ENCODE measurements around the gene PIR. TPM values are rescaled to one million over a fixed set of nuclear protein-coding genes. Genes with fewer than 3 reads are reported as not detected.

The PIR gene
- total RNA-seq, 1 donor = 4.3 TPM

GRCh38 chrX:15495801-15496200 is 2.7 kb upstream of the PIR start:
- DNase-seq (ENCODE audit: low read depth in 2 of 3, low spot score in 2 of 3) = no peak

DNA sequence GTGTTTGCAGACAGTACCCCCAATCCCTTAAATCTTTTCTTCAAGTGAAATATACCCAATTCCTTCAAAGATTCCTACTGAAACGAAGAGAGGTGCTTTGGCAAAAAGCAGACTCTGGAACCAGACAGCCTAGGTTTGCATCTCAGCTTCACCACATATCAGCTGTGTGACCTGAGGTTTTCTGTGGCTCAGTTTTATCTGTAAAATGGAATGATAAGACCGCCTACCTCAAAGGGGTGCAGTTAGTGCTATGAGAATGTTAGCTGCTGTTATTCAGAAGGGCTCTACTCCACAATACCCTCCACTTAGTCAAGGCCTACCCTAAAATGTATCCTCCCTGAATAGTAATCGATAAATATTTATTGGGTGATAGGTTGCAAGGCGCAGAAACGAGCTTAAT is 664 bp downstream of the PIR start:
- DNase-seq (ENCODE audit: low read depth in 2 of 3, low spot score in 2 of 3) = no peak

DNA sequence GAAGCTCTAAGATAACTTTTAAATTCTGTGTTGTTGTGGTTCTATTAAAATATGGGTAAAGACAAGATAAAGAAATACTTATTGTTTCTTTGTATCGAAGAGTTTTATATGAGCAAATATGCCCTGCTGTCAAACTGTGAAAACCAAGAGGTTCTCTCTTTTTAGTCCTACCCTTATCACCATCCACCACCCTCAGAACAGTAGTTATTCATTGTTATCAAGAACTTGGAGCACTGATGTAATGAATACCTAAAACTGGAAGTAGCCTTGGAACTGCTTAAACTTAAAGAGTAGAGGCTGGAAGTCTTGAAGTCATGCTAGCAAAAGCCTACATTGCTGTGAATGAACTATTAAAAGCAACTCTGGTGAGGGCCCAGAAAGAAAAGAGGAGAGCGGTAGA is 9.2 kb downstream of the PIR start:
- DNase-seq (ENCODE audit: low read depth in 2 of 3, low spot score in 2 of 3) = no peak

DNA sequence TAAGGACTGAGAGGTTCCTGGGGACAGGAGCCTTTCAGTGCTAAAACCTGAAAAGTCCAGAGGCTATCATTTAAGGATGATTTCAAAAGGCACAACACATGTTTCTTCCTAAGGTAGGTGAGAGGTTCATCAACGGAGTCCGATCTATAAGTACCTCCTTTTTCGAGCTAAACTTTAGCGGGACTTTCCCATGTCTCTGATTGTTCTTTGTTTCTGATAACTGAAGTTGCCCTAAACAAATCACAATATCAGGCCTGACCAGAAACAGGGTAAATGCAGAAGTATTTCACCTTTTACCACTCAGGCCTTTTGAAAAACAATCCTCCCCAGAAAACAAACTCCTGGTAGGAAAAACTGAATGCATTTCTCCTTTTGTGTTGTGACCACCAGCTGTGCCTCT is 17.6 kb downstream of the PIR start:
- no peak for DNase-seq (ENCODE audit: low read depth in 2 of 3, low spot score in 2 of 3)

DNA sequence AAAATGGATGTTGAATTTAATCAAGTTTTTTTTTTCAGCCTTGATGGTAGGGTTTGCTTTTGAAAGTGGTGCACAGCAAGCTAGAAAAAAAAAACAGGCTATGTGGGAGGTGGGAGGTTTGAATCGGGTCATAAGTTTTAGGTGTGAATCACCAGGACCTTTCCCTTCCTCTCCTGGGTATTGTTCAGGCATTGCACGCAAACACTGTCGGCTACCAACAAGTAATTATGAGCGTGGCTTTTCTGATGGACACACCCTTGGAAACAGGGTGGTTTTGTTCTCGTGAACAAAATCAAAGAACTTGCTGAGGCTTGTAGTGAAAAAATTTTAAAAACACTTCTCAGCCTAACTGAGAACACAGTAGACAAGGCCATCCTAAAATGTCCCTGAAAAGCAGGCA is 18.1 kb downstream of the PIR start:
- DNase-seq (ENCODE audit: low read depth in 2 of 3, low spot score in 2 of 3) = no peak

DNA sequence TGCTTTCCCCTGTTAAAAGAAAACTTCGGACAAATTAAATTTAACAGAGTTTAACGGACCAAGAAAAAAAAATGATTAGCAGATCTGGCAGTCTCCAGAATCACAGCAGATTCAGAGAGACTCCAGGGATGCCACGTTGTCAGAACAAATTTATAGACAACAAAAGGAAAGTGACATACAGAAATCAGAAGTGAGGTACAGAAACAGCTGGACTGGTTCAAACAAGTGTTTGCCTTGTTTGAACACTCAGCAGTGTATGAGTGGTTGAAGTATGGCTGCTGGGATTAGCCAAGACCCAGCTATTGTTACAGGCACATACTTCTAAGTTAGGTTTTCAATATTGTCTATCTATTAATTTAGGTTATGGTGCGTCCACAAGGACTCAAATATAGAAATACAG is 19.1 kb downstream of the PIR start:
- no peak for DNase-seq (ENCODE audit: low read depth in 2 of 3, low spot score in 2 of 3)

GRCh38 chrX:15472531-15472930 is 20.6 kb downstream of the PIR start:
- DNase-seq (ENCODE audit: low read depth in 2 of 3, low spot score in 2 of 3) = no peak

GRCh38 chrX:15471028-15471427 is 22.1 kb downstream of the PIR start:
- peak; percentile 5 to 78 (median 58) for DNase-seq (ENCODE audit: low read depth in 2 of 3, low spot score in 2 of 3)

- DNase-seq (ENCODE audit: low read depth in 2 of 3, low spot score in 2 of 3) = no peak
These were observed 23.5 kb downstream of the PIR start for GRCh38 chrX:15469613-15470012.

GRCh38 chrX:15468036-15468435 is 25.1 kb downstream of the PIR start:
- DNase-seq (ENCODE audit: low read depth in 2 of 3, low spot score in 2 of 3) = peak in 2 of 3 donors; percentile 15 to 49

DNA sequence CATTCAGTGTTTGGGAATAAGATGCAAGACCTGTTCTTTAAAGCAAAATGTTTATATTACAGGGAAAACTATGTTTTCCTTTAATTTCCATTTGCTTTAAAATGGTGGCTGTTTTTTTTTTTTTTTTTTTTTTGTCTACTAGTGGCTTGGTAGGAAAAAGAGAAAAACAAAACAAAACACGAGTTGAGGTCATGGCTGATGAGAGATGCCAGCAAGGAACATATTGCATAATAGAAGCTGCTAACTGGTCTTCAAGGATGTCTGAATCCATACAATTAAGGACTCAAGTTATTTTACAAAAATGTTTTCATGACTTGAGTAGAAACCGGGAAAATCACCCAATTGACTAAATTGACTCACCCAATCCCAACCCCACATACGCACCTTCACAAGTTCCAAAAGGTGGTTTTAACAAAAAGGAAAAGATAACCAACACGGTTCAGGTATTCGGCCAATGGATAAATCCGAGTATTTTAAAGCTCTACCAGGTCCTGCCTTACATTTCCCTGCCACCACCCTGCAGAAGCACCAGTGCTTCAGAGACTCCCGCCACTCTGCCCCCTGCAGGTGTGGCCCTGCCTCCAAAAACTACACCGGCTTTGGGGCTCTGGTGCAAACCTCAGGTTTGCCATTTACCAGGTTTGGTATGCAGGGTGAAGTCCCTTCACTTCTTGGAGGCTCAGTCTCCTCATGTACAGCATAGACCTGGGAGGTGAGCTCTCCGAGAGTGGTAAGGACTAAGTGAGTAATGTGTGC is 27.1 kb downstream of the PIR start:
- no peak for DNase-seq (ENCODE audit: low read depth in 2 of 3, low spot score in 2 of 3)

GRCh38 chrX:15465347-15465746 is 27.8 kb downstream of the PIR start:
- DNase-seq (ENCODE audit: low read depth in 2 of 3, low spot score in 2 of 3) = no peak

GRCh38 chrX:15464704-15465103 is 28.4 kb downstream of the PIR start:
- no peak for DNase-seq (ENCODE audit: low read depth in 2 of 3, low spot score in 2 of 3)

GRCh38 chrX:15451913-15452312 is 41.2 kb downstream of the PIR start:
- DNase-seq (ENCODE audit: low read depth in 2 of 3, low spot score in 2 of 3) = no peak

DNA sequence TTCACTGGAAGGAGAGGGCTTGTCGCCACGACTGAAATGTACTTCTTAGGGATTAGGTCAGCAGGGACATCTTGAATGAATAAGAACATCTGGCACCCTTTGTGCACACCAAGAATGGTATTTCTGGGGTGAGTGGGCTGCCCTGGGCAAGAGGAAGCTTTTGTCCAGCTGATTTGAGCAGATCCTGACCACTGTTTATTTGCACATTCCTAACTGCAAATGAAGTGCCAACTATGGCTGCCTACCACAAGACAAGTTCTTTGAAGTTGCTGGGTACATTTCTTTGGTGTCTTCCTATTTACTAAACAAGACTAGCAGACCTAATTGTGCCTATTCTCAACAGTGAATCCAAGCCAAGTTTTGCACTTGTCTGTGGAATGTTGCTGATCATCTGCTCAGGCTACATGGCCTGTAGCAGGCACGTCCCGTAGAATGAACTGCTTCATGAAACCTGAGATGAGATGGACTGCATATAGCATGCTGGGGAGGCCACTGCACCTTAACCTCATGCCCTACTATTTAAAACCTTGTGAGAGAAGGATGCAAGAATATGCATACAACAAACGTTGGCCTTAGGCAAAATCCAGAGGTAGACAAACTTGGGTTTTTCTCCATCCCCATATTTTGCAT is 45.0 kb downstream of the PIR start:
- no peak for DNase-seq (ENCODE audit: low read depth in 2 of 3, low spot score in 2 of 3)

DNA sequence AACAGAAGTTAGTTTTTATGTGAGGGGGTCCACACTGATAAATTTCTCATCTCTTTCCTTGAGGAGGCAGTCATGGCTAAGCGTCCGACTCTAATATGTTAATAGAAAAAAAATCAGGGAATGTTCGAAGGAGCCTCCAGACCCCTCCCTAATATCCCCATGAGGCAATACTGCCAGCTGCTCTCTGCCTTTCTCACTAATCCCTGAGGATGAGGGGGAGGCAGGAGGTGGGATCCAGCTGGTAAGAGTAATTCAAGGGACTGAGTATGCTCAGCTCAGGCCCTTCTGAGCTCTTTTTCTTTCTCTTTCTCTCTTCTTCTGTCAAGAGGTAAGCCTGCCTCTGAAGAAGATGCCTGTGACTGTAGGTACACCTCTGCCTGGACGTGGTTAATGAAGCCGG is 51.7 kb downstream of the PIR start:
- DNase-seq (ENCODE audit: low read depth in 2 of 3, low spot score in 2 of 3) = no peak

- no peak for DNase-seq (ENCODE audit: low read depth in 2 of 3, low spot score in 2 of 3)
These were observed 54.8 kb downstream of the PIR start for GRCh38 chrX:15438332-15438731.

- DNase-seq (ENCODE audit: low read depth in 2 of 3, low spot score in 2 of 3) = no peak
These were observed 55.4 kb downstream of the PIR start for GRCh38 chrX:15437724-15438123.

DNA sequence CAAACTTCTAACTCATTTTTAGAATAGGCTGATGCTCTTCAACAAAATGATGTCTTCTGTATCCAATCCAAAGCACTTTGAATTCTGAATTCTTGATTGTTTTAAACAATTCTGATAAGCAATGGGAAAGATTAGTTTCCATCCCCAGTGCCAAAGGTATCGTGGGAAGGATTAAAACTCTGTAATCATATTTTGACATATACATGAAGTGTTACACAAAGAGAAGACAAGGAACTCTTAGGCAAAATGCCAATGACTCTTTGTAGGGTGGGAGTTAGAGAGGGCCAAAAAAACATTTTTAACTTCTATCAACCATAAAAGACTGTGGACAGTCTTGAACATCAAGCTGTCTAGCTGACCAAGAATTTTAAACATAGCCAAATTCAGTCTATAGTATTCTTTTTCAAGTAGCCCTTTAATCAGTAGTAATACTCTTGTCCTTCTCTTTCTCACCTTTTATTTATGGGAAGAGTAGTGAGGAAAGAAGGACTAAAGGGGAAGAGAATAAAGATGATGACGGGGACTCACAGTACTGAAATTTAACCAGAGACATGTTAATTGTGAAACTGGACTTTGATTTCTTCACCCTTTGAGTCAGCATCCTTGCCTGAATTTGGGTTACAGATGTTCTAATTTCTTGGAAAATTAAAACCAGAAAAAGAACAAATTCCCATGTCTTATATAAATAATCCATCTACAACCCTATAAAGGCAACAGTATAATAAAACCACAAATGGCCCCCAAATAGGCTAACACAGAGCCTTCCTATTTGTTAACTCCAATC is 57.1 kb downstream of the PIR start:
- DNase-seq (ENCODE audit: low read depth in 2 of 3, low spot score in 2 of 3) = no peak

DNA sequence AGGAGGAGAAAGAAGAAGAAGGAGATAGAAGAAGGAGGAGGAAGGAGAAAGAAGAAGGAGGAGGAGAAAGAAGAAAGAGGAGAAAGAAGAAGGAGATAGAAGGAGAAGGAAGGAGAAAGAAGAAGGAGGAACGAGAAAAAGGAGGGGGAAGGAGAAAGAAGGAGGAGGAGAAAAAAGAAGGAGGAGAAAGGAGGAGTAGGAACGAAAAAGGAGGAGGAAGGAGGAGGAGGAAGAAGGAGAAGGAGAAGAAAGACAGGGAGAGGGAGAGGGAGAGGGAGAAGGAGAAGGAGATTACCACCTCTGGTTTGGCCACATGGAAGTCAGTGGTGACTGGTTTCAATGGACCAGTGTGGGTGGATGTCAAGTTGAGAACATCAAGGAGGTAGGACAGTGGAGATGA is 58.9 kb downstream of the PIR start:
- DNase-seq (ENCODE audit: low read depth in 2 of 3, low spot score in 2 of 3) = no peak

DNA sequence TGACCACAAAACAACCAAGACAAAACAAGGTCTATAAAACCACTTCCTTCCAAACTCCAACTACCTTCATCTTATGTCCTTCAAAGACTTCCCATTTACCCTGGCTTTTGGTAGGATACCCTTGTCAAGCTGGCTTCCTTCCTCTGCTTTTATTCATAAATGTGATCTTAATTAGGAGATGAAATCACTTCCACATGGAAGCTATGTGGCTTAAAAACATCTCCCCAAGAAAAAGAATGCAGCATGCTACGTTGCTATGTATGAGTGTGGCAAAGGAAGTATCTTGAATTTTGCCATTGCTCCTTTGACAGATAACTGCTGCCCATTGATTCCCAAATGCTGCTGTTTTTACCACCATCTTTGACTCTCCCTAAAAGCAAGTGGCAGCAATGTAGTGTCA is 62.5 kb downstream of the PIR start:
- no peak for DNase-seq (ENCODE audit: low read depth in 2 of 3, low spot score in 2 of 3)

- no peak for DNase-seq (ENCODE audit: low read depth in 2 of 3, low spot score in 2 of 3)
These were observed 63.1 kb downstream of the PIR start for GRCh38 chrX:15430076-15430475.
